ENCODE results near the gene GABRA5.
"Not testable (repeated sequence)": the region's sequence is repeated elsewhere in the genome, so short reads cannot be mapped to it uniquely, and the experiment has no call there.

The GABRA5 gene

GRCh38 chr15:26879706-26880105 is 12.8 kb downstream of the GABRA5 start:
- DNase-seq, result no peak

GRCh38 chr15:26882112-26882511 is 15.2 kb downstream of the GABRA5 start:
- DNase-seq, result no peak

- no peak for DNase-seq
Measured at GRCh38 chr15:26882616-26883365, 15.9 kb downstream of the GABRA5 start.

GRCh38 chr15:26883466-26883865 is 16.6 kb downstream of the GABRA5 start:
- DNase-seq, result no peak

GRCh38 chr15:26886566-26886965 is 19.7 kb downstream of the GABRA5 start:
- DNase-seq, result no peak

- no peak for DNase-seq
Measured at GRCh38 chr15:26887926-26888666, 21.2 kb downstream of the GABRA5 start.

GRCh38 chr15:26888761-26889160 is 21.9 kb downstream of the GABRA5 start:
- DNase-seq, result no peak

- DNase-seq, result peak; percentile 48
Measured at GRCh38 chr15:26889298-26889898, 22.5 kb downstream of the GABRA5 start.

- DNase-seq, result no peak
Measured at GRCh38 chr15:26890451-26890850, 23.6 kb downstream of the GABRA5 start.

GRCh38 chr15:26890988-26891387 is 24.1 kb downstream of the GABRA5 start:
- no peak for DNase-seq

- peak; percentile 30 for DNase-seq
Measured at GRCh38 chr15:26891448-26892181, 24.8 kb downstream of the GABRA5 start.

- DNase-seq, result no peak
Measured at GRCh38 chr15:26892182-26892518, 25.3 kb downstream of the GABRA5 start.

- no peak for DNase-seq
Measured at GRCh38 chr15:26892678-26893077, 25.8 kb downstream of the GABRA5 start.

GRCh38 chr15:26893351-26894065 is 26.6 kb downstream of the GABRA5 start:
- DNase-seq, result no peak

GRCh38 chr15:26894181-26894580 is 27.3 kb downstream of the GABRA5 start:
- DNase-seq, result no peak

GRCh38 chr15:26895346-26895745 is 28.5 kb downstream of the GABRA5 start:
- not testable (repeated sequence) for DNase-seq

GRCh38 chr15:26899658-26900057 is 32.8 kb downstream of the GABRA5 start:
- no peak for DNase-seq

- DNase-seq, result no peak
Measured at GRCh38 chr15:26901041-26901440, 34.2 kb downstream of the GABRA5 start.

GRCh38 chr15:26910715-26911114 is 43.9 kb downstream of the GABRA5 start:
- DNase-seq, result no peak

- no peak for DNase-seq
Measured at GRCh38 chr15:26921433-26921832, 54.6 kb downstream of the GABRA5 start.

- no peak for DNase-seq
Measured at GRCh38 chr15:26926081-26926480, 59.2 kb downstream of the GABRA5 start.

- no peak for DNase-seq
Measured at GRCh38 chr15:26928051-26928450, 61.2 kb downstream of the GABRA5 start.

- no peak for DNase-seq
Measured at GRCh38 chr15:26929588-26929987, 62.7 kb downstream of the GABRA5 start.

Data from stimulated activated CD4-positive, alpha-beta T cell treated with anti-CD3 and anti-CD28 coated beads, Interleukin-4, amount 100 ng/mL, for 24 hours (primary cell).